Lower leg skin (tissue), 3 donors: ENCODE results near the gene GIMAP4.

Experiments
- POLR2A ChIP-seq, 2 donors: fragments of 450-650 bp; IDR thresholded peaks; one replicate each; pipeline ENCODE4 v1.6.1; 2016 to 2017; ENCODE audit warnings: antibody characterized with exemption in 2 of 2, mild to moderate bottlenecking in 1 of 2, moderate library complexity in 1 of 2
- TF ChIP-seq, protein P1 (sequence below), 3 donors: fragments of 450-650 bp; IDR thresholded peaks; one replicate each; pipeline ENCODE4 v1.5.1; 2016; ENCODE audit warnings: antibody characterized with exemption in 3 of 3, mild to moderate bottlenecking in 3 of 3, moderate library complexity in 2 of 3

DNA sequence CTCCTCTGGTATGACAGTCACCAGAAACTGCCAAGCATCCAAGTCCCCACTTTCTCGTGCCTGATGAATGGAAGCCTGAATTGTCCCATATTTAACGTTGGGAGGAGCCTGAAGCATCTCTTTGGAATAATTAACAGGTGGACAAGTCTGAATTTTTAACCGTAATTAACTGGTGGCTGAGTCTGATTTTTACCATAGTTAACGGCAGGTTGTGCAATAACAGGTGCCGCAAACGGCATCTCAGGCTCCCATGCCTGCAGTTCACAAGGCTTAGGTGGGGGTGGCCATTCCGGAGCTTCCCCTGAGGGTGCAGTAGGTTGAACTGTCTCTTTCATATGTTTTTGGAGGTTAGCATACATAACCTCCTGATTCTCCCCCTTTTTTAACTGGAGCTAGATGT, 2.0 kb upstream of the GIMAP4 start:
- TF ChIP-seq, protein P1, sequence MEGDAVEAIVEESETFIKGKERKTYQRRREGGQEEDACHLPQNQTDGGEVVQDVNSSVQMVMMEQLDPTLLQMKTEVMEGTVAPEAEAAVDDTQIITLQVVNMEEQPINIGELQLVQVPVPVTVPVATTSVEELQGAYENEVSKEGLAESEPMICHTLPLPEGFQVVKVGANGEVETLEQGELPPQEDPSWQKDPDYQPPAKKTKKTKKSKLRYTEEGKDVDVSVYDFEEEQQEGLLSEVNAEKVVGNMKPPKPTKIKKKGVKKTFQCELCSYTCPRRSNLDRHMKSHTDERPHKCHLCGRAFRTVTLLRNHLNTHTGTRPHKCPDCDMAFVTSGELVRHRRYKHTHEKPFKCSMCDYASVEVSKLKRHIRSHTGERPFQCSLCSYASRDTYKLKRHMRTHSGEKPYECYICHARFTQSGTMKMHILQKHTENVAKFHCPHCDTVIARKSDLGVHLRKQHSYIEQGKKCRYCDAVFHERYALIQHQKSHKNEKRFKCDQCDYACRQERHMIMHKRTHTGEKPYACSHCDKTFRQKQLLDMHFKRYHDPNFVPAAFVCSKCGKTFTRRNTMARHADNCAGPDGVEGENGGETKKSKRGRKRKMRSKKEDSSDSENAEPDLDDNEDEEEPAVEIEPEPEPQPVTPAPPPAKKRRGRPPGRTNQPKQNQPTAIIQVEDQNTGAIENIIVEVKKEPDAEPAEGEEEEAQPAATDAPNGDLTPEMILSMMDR (IDR thresholded peaks at IDR 0.05) = no peak
- TF ChIP-seq POLR2A (IDR thresholded peaks at IDR 0.05) = no peak
